HG02970 (cell line): ENCODE measurements around the gene KRT13.

Experiments used
- ATAC-seq: cut with Tn5 transposase; IDR thresholded peaks from one replicate; pipeline ENCODE4 v1.9.1; 2021; ENCODE audit warnings: mild to moderate bottlenecking, moderate library complexity, moderate number of reproducible peaks; ENCODE audit not compliant: unreplicated experiment, low FRiP score

Gene KRT13

GRCh38 chr17:41521574-41522261, 16.3 kb upstream of the KRT13 start:
- no peak for ATAC-seq

GRCh38 chr17:41520821-41521521, 15.6 kb upstream of the KRT13 start:
- ATAC-seq = no peak

- no peak for ATAC-seq
Measured at GRCh38 chr17:41519501-41520224, 14.3 kb upstream of the KRT13 start.

GRCh38 chr17:41518789-41519449, 13.5 kb upstream of the KRT13 start, which contains the start of gene KRT15:
TSS of gene KRT15 (minus strand) at chr17:41518890. CDS start at chr17:41518827, 63 bp downstream.
- no peak for ATAC-seq

- ATAC-seq = no peak
Measured at GRCh38 chr17:41518031-41518430, 12.6 kb upstream of the KRT13 start.

- ATAC-seq = no peak
Measured at GRCh38 chr17:41516830-41517283, 11.4 kb upstream of the KRT13 start.

- no peak for ATAC-seq
Measured at GRCh38 chr17:41516147-41516829, 10.9 kb upstream of the KRT13 start.

- no peak for ATAC-seq
Measured at GRCh38 chr17:41513168-41513547, 7.7 kb upstream of the KRT13 start.

GRCh38 chr17:41512546-41513167, 7.2 kb upstream of the KRT13 start:
- ATAC-seq = no peak

- ATAC-seq = no peak
Measured at GRCh38 chr17:41511716-41512115, 6.3 kb upstream of the KRT13 start.

- ATAC-seq = no peak
Measured at GRCh38 chr17:41511116-41511515, 5.7 kb upstream of the KRT13 start.

GRCh38 chr17:41510251-41511065, 5.0 kb upstream of the KRT13 start:
- ATAC-seq = no peak

- no peak for ATAC-seq
Measured at GRCh38 chr17:41507315-41507880, 2.0 kb upstream of the KRT13 start.

- no peak for ATAC-seq
Measured at GRCh38 chr17:41505809-41506767, 676 bp upstream of the KRT13 start.

- ATAC-seq = no peak
Measured at GRCh38 chr17:41504246-41504977, 1.0 kb downstream of the KRT13 start.

GRCh38 chr17:41503202-41503601, 2.2 kb downstream of the KRT13 start:
- no peak for ATAC-seq
